ENCODE data around the gene TGM3.

DNA sequence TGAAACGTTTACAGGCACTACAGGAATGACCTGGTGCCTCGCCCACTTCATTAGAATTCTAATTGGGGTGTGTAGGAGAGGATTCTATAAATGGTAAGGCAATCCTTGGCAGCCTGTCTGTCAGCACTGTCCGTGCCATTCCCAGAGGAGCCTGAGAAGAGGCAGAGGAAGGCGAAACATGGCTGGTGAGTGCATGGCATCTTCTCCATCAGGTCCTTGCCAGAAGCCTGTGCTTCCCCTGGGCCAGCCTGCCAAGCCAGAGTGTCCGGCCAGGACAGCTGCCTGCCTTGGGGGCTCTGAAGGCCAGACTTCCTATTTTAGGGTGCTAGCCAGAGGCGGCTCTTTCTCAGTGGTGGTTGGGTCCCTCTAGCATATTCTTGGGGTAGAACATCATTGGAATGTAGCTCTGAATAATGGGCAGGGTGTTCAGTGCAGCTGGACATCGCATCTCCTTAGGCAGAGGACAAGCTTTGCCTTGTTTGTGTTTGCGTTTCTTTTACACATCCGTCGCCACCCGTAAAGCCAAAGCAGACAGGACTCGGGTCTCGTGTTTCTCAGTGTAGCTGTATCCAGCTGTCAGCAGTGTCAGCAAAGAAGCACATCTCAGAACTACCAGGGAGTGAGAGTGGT is at the start of gene TGM3:
- TF ChIP-seq, protein P1, sequence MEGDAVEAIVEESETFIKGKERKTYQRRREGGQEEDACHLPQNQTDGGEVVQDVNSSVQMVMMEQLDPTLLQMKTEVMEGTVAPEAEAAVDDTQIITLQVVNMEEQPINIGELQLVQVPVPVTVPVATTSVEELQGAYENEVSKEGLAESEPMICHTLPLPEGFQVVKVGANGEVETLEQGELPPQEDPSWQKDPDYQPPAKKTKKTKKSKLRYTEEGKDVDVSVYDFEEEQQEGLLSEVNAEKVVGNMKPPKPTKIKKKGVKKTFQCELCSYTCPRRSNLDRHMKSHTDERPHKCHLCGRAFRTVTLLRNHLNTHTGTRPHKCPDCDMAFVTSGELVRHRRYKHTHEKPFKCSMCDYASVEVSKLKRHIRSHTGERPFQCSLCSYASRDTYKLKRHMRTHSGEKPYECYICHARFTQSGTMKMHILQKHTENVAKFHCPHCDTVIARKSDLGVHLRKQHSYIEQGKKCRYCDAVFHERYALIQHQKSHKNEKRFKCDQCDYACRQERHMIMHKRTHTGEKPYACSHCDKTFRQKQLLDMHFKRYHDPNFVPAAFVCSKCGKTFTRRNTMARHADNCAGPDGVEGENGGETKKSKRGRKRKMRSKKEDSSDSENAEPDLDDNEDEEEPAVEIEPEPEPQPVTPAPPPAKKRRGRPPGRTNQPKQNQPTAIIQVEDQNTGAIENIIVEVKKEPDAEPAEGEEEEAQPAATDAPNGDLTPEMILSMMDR (IDR thresholded peaks at IDR 0.05) = no peak
- TF ChIP-seq ZFX (IDR thresholded peaks at IDR 0.05; ENCODE audit: borderline replicate concordance) = no peak
